ENCODE measurements around the gene DRD2.

The DRD2 gene

DNA sequence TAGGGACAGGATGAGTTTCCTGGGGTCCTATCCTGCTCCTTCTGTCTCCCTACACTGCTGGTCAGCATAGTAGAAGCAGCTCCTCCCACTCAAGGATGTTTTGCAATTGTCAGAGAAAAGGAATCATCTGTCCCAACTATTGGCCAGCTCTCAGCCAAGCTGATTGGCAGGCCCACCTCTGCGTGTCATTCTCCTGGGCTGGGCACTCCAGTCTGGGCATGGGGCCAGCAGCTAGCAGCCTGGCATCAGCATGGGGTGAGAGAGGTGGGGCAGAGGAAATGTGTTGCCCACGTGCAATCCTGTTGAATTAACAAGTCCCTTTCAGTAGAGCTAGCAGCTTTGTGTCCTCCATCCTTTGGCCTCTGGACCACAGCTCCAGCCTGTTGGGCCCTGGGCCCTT is 73.5 kb downstream of the DRD2 start:
- peak in 36 of 58 donors; percentile 2 to 68 (median 22) for DNase-seq

DNA sequence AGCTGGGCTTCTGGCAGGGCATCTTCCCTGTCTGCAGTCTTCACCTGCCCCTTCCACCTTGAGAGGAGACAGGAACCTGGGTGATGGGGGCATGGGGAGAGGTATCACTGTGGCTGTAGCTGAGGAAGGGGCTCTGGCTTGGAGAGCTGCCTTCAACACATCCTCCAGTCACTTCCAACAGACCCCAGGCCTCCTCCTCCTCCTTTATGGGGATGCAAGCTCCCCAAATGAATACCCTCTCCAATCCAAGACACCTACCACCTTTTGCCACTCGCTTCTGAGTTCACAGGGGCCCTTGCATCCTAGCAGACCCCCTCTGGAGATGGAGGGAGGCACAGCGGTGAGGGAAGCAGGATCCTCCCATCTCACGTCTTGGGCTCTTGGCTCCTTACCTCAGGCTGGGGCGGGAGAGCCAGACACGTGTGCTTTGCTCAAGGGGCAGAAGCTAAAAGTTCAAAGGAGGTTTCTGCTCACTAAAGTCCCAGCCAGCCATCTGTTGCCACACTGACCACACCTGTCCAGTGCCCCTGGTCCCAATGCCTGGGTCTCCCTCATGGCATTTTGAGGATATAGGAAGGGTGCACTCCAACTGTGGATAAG is 74.5 kb downstream of the DRD2 start:
- DNase-seq = no peak

DNA sequence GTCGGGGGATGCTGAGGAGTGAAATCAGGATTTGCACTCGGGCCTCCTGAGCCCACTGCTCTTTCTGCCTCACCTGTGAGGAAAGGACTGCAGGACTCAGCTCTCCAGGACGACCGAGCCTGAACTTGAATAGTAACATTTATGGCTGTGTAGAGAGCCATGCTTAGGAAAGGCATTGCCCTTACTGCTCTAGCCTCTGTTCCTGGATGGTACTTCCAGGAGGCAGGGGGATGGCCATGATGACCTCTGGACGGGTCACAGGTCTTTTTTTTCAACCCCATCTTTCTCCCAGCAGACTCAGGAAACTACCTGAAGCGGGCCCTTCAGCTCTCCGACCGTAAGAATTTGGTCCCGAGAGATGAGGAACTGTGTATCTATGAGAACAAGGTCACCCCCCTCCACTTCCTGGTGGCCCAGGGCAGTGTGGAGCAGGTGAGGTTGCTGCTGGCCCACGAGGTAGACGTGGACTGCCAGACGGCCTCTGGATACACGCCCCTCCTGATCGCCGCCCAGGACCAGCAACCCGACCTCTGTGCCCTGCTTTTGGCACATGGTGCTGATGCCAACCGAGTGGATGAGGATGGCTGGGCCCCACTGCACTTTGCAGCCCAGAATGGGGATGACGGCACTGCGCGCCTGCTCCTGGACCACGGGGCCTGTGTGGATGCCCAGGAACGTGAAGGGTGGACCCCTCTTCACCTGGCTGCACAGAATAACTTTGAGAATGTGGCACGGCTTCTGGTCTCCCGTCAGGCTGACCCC is 76.3 kb downstream of the DRD2 start:
- DNase-seq = no peak

DNA sequence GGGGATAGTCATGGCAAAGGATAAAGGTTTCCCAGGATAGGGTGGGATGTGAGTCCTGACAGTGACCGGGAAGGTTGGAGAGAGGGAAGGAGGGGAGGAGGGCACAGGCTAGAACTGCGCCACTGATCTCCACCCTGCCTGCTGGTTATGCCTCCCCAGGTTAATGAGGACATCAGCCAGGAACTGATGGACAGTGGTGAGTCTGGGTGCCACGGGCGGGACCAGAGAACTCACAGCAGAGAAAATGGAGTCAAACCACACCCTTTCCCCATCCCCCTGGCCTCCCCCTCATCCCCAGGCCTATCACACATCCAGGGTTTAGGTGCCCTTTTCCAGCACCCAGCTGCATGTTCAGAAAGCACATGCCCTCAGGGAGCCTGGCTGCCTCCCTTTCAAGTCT is 77.4 kb downstream of the DRD2 start:
- no peak for DNase-seq

DNA sequence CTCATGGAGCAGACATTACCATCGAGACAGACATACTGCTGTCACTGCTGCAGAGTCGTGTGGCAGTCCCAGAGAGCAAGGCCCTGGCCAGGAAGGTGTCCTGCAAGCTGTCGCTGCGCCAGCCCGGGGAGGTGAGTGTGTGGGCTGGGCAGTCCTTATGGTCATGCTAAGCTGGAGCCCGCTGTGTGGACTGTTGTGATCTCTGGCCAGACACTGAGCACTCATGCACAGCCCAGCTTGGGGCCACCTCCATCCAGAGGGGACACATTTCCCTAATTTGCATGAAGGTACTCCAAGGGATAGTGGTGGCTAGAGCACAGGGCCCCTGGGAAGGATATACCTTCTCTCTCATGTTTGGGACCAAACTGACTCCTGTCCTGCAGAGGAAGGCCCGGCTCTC is 78.0 kb downstream of the DRD2 start:
- no peak for DNase-seq

DNA sequence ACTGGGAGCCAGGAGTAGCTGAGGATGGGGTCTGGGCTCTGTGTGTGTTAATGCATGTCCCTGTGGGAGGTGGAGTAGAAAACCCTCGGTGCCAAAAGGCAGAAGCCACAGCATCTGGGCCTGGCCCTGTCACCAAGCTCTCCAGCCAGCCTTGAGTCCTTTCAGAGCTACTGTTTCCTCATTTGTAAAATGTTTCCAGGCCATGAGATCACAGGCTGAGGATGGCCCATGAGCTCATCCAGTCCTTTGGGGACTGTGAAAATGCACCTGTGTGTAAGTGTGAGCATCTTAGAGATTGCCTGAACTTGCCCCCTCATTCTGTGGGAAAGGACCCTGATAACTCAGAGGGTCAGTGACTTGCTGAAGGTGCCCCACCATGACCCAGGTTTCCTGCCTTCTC is 78.5 kb downstream of the DRD2 start:
- DNase-seq = no peak

DNA sequence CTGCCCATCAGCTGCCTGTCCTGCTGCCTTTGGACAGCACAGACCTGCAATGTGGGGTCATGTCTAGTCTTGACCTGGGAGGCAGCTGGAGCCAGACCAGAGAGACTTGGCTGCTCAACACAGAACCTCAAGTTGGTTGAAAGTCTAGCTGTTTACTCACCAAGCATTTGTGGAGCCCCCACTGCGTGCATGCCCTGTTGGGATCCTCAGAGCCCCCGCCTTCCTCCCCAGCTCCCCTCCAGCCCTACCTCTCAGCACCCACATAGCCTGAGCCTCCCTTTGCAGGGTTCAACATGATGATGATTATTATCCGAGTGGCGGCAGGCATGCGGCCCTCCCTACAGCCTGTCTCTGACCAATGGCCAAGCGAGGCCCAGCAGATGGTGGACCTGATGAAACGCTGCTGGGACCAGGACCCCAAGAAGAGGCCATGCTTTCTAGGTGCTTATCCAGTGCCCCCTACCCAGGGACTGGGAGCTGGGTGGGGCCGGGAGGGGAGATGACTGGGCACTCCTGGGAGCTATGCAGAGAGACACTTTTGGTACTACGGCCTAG is 79.3 kb downstream of the DRD2 start:
- no peak for DNase-seq

DNA sequence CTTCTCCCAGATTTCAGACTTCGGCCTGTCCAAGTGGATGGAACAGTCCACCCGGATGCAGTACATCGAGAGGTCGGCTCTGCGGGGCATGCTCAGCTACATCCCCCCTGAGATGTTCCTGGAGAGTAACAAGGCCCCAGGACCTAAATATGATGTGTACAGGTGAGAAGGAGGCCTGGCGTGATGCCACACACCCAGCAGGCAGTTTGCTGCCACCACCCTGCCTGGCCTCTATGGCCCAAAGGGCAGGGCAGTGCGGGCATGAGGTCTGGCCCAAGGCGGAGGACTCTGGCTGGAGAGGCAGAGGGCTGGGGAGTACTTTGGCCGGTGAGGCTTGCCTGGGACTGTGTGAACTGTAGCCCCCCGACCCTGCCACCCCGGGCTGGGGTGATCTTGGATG is 80.3 kb downstream of the DRD2 start:
- no peak for DNase-seq

DNA sequence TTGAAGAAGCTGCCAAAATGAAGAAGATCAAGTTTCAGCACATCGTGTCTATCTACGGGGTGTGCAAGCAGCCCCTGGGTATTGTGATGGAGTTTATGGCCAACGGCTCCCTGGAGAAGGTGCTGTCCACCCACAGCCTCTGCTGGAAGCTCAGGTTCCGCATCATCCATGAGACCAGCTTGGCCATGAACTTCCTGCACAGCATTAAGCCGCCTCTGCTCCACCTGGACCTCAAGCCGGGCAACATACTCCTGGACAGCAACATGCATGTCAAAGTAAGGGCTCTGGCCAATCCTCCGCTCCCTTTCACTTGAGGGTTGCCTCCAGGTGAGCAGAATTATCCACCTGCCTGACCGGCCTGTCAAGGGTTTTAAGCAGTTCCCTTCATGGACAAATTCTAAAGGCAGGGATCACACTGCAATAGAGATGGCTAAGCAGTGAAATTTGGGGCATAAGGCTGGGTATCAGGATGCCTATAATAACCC is 81.7 kb downstream of the DRD2 start:
- no peak for DNase-seq

DNA sequence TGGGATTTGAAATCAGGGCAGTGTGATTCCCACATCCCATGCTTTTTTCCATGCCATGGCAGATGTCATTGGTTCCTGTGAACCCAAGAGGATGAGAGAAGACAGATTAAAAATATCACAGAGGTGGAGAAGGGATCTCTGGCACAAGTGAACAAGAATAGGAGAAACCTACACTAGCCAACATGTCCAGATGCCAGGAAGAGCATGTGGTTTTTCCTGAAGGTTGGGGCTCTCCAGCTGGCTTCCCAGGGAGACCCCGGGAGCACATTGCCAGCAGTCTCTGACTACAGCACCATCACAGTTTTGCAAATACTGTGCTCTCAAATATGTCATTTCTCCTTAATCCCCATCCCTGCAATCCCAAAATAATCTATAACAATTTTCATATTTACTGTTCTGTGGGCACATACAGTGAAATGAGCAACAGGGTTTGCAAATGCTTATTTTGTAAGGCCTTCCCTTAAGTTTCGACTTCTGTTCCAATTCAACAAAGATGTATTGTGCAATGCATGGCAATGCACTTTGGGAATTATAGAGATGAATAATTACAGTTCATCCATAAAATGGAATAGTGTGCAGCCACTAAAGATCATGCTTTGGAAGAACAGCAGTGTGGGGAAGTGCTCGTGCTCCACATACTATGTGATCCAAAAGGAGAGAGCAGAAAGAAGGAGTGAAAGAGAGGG is 82.8 kb downstream of the DRD2 start:
- DNase-seq = no peak

DNA sequence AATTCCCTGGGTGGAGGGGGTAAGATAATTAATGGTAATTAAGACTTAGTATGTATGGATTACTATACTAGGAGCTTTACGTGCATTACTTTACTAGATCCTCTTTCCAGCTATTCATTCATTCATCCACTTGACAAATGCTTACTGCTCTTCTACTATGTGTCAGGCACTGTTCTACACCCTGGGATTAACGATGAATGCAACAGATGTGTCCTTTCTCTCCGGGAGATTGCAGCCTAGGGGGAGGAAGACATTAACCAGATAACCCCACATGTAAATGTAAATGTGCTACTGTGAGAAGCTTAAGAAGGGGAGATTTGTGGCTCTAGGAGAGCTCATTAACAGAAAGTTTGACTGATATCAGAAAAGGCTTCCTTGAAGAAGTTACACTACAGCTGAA is 85.9 kb downstream of the DRD2 start:
- DNase-seq = no peak

DNA sequence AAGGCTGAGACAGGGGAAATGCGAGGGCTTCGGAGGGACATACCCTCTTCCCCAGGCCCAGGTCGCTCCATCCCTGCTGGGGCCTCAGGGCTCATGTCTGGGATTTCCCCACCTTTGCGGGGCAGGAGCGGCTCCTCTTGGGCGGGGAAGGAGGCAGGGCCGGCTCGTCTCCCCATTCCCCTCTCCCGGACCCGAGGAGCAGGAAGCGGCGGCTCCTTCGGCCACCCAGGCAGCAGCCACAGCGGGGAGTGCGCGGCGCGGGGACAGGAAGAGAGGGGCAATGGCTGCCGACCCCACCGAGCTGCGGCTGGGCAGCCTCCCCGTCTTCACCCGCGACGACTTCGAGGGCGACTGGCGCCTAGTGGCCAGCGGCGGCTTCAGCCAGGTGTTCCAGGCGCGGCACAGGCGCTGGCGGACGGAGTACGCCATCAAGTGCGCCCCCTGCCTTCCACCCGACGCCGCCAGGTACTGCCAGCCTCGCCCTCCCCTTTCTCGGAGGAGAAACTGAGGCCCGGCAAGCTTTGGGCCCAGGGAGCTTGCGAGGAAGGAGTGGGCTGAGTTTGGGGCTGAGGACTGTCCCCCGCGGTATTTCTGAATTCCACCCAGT is 87.5 kb downstream of the DRD2 start, which contains the start of gene ANKK1:
Gene ANKK1, plus strand, starts transcription at position 175 of the 607 bp plus-strand sequence. Its CDS starts 106 bp downstream, at position 281.
- no peak for DNase-seq

DNA sequence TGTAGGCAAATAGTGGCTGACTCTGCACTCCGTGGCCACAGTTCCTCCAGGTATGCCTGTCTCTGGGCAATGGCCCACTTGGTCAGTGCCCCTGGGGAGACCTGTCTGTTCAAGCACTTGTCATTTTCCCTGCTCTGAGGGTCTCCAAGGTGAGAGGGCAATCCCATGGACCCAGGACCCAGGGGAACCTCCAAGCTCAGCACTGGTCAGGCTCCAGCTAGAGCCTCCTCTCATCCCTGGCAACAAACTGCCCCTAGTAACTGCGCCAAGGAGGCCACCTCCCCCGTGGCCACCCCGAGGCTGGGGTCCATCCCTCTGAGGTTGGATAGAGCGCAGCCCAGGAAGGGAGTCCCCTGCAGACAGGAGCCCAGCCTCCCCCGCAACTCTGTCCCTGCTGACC is 88.3 kb downstream of the DRD2 start:
- no peak for DNase-seq

DNA sequence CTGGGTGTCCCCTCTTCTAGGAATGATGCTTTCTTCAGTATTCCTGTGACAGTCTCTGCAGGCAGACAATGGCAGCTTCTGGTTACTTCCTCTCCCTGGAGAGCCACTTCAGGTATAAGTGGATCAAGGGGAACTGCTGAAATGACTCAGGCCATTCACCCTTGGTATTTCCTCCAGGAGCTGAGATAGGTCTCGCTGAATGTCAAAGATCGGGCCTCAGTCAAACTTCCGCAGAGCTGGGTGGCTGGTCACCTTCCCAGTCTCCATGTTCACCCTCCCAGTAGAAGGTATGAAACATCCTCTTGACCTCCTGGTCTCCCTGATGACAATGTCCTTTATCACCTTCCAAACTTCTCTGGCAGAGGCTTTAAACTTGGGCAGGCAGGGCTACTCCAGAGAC is 89.4 kb downstream of the DRD2 start:
- no peak for DNase-seq

DNA sequence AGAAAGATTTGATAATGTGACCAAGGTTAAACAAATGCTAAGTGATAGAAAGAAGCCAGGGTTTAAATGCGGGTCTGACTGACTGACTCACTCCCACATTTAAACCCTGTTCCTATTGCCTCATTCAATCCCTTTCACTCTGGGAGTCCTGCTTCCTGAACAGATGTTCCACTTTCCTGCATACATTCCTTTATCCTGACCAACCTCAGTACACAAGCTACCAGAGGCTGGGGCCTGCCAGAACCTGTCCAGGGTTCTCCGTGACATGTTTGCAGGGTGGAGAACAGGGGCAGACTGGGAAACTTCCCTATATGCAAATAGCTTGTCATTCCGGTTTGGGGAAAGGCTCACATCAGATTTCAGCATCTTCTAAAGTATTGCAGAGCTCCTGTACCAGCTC is 90.6 kb downstream of the DRD2 start:
- DNase-seq = no peak

DNA sequence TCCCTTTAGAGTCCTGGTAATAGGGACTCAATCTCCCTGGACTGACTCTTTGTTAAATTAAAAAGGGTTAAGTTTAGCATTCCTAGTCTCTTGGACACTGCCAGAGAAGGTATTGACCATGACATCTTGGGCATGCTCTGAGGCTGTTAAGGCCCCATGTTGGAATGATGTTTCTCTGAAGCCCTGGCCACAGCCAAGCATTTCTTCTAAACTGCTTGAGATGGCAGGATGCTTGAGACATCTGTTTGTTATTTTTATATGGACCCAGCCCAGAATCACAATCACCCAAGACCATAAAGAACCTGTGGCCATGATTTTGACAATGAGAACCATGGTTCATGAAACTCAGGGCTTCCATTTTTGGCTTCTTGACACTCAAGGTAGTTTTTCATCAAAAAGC is 93.1 kb downstream of the DRD2 start:
- DNase-seq = no peak

DNA sequence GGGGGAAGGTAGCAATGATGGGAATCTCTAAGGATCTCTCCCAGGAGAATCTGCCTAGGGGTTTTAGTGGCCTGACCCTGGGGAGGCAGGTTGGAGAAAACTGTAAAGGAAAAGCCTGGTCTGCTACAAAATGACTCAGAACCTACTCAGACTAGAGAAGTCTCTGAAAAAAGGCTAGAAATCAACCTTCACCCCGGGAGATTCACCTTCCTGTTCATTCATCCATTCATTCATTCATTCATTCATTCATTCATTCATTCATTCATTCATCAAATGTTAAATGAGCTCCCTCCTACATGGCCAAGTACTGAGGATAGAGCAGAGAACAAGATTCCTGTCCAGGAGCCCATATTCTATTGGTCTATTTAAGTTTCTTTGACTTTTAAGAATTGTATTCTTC is 96.5 kb downstream of the DRD2 start:
- no peak for DNase-seq

DNA sequence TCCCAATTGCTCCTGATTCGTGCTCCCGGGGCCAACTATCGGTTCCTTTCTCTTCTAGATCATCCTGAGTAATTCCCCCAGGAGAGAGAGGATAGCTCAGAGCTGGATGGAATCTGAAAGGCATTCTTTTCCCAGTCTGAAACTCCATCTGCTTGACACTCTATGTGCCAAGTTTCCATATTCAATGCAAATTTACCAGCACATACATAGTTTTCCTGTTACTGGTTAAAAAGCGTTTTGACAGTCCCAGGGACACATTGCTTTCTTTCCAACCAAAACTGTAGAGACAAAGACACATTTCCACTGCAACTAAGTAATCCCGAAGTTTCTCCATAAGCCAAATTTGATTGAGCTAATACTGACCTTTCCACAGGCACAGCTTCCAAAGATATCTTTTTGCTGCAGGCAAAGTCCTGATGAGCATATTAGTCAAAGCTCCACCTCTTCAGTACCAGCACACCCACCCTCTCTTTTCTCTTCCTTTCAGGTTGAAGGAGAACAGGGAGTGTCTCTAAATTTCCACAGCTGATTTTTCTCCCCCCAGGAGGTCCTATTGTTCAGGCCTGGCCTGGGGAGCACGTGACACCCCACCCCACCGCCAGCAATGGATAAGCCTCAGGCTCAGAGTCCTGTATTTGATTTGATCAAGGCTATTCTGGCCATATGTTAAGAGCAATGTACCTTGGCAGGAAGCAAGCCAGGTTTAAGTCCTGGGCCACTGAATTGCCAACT is 97.4 kb downstream of the DRD2 start:
- DNase-seq = peak in 3 of 58 donors; percentile 17 to 41 (median 36)

DNA sequence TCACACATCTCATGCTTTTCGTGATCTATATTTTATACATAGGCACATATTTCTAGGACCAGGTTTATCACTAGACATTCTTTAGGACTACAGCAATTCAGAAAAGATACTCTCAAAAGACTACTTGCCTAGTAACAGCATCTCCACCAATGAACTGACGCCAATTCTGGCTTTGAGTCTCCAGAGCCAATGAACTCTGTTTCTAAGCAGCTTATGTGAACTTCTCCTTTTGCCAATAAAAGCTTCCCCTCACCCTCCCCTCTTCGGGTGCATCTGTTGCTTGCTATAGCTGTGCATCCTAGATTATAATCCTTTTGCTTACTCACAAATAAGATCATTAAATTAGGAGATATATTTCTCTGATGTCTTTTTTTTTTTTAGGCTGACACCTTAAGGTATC is 99.0 kb downstream of the DRD2 start:
- peak in 11 of 58 donors; percentile 5 to 64 (median 20) for DNase-seq

DNA sequence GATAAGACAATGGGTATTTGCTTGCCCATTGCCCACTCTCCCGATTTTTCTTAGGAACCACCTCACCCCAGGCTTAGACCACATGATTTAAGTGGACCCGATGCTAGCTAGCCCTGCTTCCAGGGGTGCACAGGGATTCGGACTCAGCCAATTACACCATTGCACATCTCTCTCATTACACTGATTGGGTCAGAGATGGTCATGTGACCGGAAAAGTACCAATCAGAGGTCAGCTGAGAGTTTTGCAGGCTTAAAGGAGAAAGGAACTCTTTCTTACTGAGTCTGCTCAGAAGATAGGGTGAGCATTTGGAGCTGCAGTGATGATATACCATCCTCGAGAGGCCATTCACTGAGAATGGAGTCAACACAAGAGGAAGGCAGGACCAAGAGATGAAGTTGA is 99.8 kb downstream of the DRD2 start:
- no peak for DNase-seq

DNA sequence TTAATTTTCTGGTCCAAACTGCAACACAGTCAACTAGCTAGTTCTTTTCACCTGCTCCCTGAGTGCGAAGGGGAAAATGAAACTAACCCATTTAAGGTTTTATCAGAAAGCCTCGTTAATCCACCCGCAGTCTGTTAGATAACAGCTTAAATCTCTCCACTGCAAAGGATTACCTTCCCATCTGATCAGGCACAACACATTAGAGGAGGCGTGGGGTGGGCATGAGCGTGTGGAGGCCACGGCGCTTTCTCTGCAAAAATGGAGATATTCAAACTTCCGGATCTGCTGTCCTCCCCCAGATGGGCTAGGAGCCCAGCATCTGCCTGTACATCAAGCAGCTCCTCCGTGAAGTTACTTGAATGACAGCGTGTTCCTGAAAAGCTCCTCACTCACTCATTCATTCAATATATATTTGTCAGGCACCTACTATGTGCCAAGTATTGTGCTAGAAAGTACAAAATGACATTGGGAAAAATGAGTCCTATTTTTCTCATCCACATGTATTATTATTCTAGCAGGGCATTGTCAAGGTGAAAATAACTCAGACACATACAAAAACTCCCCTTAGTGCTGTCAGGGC is 101.1 kb downstream of the DRD2 start:
- peak in 1 of 58 donors; percentile 9 for DNase-seq

All from anterior cingulate cortex (tissue), 58 donors.